Measurements from ENCODE around the gene NECTIN4. TPM values are rescaled to one million over a fixed set of nuclear protein-coding genes. Genes with fewer than 3 reads are reported as not detected.

NECTIN4 gene
- total and polyA plus RNA-seq, 2 of the 8 experiments (the other 6 are each of a cell fraction or from before 2014, with no cell fraction given), result 0.19 to 0.71 TPM

DNA sequence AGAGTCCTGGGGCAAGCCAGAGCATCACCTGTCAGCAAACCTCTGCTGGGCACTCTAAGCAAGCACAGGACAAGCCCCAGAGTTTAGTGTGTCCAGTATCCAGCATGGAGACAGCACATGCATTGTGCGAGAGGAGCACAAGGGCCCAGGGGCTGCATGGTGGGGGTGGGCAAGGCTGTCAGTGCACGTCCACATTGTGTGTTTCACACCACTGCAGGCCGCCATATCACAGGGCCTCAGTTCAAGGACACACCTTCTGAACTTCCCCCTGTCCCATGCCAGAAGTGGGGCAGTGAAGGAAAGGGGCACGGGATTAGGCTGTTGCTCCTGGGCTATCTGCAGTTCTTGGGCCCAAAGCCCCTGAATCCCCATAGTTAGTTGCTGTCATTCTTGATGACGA is 49.8 kb downstream of the NECTIN4 start:
- peaks cover 3% of the 10 kb centered on the region; the same call in 1 of the 2 replicates for H3K23me2 ChIP-seq (ENCODE audit: low read depth, low read length)
- peaks cover 0 to 23% of the 10 kb centered on the region in 2 experiments; a peak in 2 of 4 replicates for H3K79me2 ChIP-seq (ENCODE audit: control insufficient read depth in 1 of 2, insufficient read depth in 2 of 2, low read length in 2 of 2)
- H4K5ac ChIP-seq (ENCODE audit: insufficient read length, low read depth, low read length), result no peak overlapping the region
- H3K27ac ChIP-seq (ENCODE audit: low read depth, low read length), result no peak overlapping the region
- H3K4ac ChIP-seq (replicated peaks; ENCODE audit: insufficient read length, low read depth, low read length), result no peak overlapping the region
- TF ChIP-seq GABPA (IDR thresholded peaks at IDR 0.05; ENCODE audit: borderline replicate concordance, insufficient read depth, low read length) (no peak), CHD2 (IDR thresholded peaks at IDR 0.05; ENCODE audit: low read length) (no peak), RAD21 (IDR thresholded peaks at IDR 0.05 in 1 of 2, conservative IDR thresholded peaks at IDR 0.05 in 1 of 2; ENCODE audit: low read depth in 2 of 2, low read length in 2 of 2) (no peak), SUZ12 (IDR thresholded peaks at IDR 0.05; ENCODE audit: low read length) (no peak)
- no peaks in the 10 kb centered on the region for H3K27me3 ChIP-seq (replicated peaks in 1 of 4; ENCODE audit: control insufficient read depth in 3 of 4, extremely low read depth in 1 of 4, insufficient read depth in 3 of 4, low read length in 3 of 4)
- H4K8ac ChIP-seq (ENCODE audit: extremely low read depth, insufficient read depth, low read length), result no peak overlapping the region
- H2BK20ac ChIP-seq (ENCODE audit: low read length), result no peak overlapping the region
- no peak for FAIRE-seq
- H2AK5ac ChIP-seq (ENCODE audit: low read depth, low read length), result no peak overlapping the region
- no peak overlapping the region for H3K23ac ChIP-seq (ENCODE audit: insufficient read length)
- ChIA-PET POLR2A (ENCODE audit: partially characterized antibody) (interaction anchor here (1.1 to 3.4 kb wide), 7 partner anchors 10 to 65 kb away, joined by 3 to 50 read pairs (median 3); partner anchors contain the start of gene F11R), CTCF (ENCODE audit: partially characterized antibody) (interaction anchor here (0.8 to 6.7 kb wide), 9 partner anchors 12 to 186 kb away, joined by 3 to 73 read pairs (median 7); partner anchors contain the start of genes F11R, KLHDC9 and TOMM40L)
- no peak overlapping the region for H2BK12ac ChIP-seq (ENCODE audit: low read depth, low read length)
- no peak overlapping the region for H3K18ac ChIP-seq (ENCODE audit: extremely low read depth, low read length)
- H3K4me2 ChIP-seq (ENCODE audit: insufficient read depth in 1 of 2, low read depth in 2 of 2, low read length in 2 of 2), result peak overlapping the region; percentile 68 to 73; a peak in 3 of 4 replicates
- no peak overlapping the region for H3K56ac ChIP-seq (replicated peaks; ENCODE audit: insufficient read length, low read depth, low read length)
- H3K79me1 ChIP-seq (ENCODE audit: low read depth, low read length), result peaks cover 10% of the 10 kb centered on the region
- H4K20me1 ChIP-seq (replicated peaks in 1 of 2; ENCODE audit: control insufficient read depth in 1 of 2, insufficient read depth in 2 of 2, low read length in 2 of 2), result peaks cover 0 to 8% of the 10 kb centered on the region in 2 experiments
- peak overlapping the region in 2 of 4 experiments; percentile 83 to 87; a peak in 3 of 8 replicates for H3K4me3 ChIP-seq (ENCODE audit: extremely low read depth in 1 of 4, insufficient read depth in 2 of 4, low read depth in 3 of 4, low read length in 4 of 4)
- H3K36me3 ChIP-seq (ENCODE audit: control insufficient read depth in 2 of 4, insufficient read depth in 4 of 4, low read length in 3 of 4), result peaks cover 24 to 36% (median 31%) of the 10 kb centered on the region in 4 experiments; a peak in 6 of 8 replicates
- H3K9me3 ChIP-seq (ENCODE audit: insufficient read depth in 2 of 2, low read depth in 1 of 2, low read length in 1 of 2), result no peaks in the 10 kb centered on the region
- no peak for DNase-seq (ENCODE audit: low read depth in 1 of 2, low spot score in 2 of 2)
- H3K4me1 ChIP-seq (replicated peaks in 1 of 4; ENCODE audit: control insufficient read depth in 3 of 4, insufficient read depth in 4 of 4, low read length in 3 of 4), result peaks cover 5 to 11% (median 8%) of the 10 kb centered on the region in 4 experiments; a peak in 6 of 7 replicates
- H3K14ac ChIP-seq (ENCODE audit: insufficient read length), result no peak overlapping the region
- H4K91ac ChIP-seq (replicated peaks; ENCODE audit: insufficient read length, low read length), result no peak overlapping the region
- H2BK120ac ChIP-seq (replicated peaks; ENCODE audit: low read depth, low read length), result no peak overlapping the region
- H2BK15ac ChIP-seq (ENCODE audit: low read length), result no peak overlapping the region
- no peak overlapping the region for H2AFZ ChIP-seq (ENCODE audit: low read length)
- H2BK5ac ChIP-seq (ENCODE audit: low read depth, low read length), result no peak overlapping the region
- H3K9ac ChIP-seq (replicated peaks in 1 of 4; ENCODE audit: extremely low read depth in 1 of 4, low read depth in 3 of 4, low read length in 3 of 4), result no peak overlapping the region; a peak in 1 of 7 replicates
- 86% methylated on average over 5 of the region's 5 CpGs; no CpG with 5 or more reads in 1 of the 2 experiments for WGBS, 2 experiments (ENCODE audit: extremely low coverage in 1 of 2, insufficient coverage in 1 of 2, insufficient read length in 1 of 2, insufficient replicate concordance in 2 of 2, low coverage in 1 of 2, low lambda C conversion rate in 2 of 2, missing lambda C conversion rate in 1 of 2)
